CD4-positive, alpha-beta T cell (primary cell): Measurements from ENCODE around the gene PGRMC2. TPM values are rescaled to one million over a fixed set of nuclear protein-coding genes. Genes with fewer than 3 reads are reported as not detected.

Source experiments
- ATAC-seq: fragments of 200-7000 bp; cut with Tn5 transposase; one replicate; pipeline ENCODE4 v1.10.0; 2022; ENCODE audit warnings: mild to moderate bottlenecking; ENCODE audit not compliant: poor library complexity
- CTCF ChIA-PET: fragments of 350-600 bp; sonication (Branson Sonifier 250); formaldehyde crosslinking; loops from one replicate; lab custom pipeline; 2021; ENCODE audit warnings: antibody characterized with exemption, inconsistent platforms; lab: Charles Lee
- POLR2A ChIA-PET: fragments of 350-600 bp; sonication (Branson Sonifier 250); formaldehyde crosslinking; loops from one replicate; lab custom pipeline; 2021; ENCODE audit warnings: antibody characterized with exemption, inconsistent platforms; lab: Charles Lee
- DNase-seq, 14 experiments: peaks; one replicate each; pipeline ENCODE4 v3.0.0-alpha.2; 2013 to 2020; ENCODE audit warnings: mixed read lengths in 2 of 14
- H3K27ac ChIP-seq, 2 donors: one replicate each; pipeline versions ENCODE4 v1.5.1 to v1.7.0; 2013; ENCODE audit warnings: low read length in 2 of 2, low read depth in 1 of 2, mild to moderate bottlenecking in 1 of 2
- H3K27me3 ChIP-seq, 2 experiments: 1 replicate in 1 of 2; 2 replicates in 1 of 2; pipeline versions ENCODE4 v1.6.1 to v1.7.0; 2013; ENCODE audit warnings: low read length in 2 of 2, control low read depth in 1 of 2, mild to moderate bottlenecking in 1 of 2, moderate library complexity in 1 of 2; ENCODE audit not compliant: insufficient read depth in 2 of 2, control insufficient read depth in 1 of 2
- H3K36me3 ChIP-seq: one replicate; pipeline ENCODE4 v1.6.1; 2013; ENCODE audit warnings: low read length, control low read depth; ENCODE audit not compliant: insufficient read depth
- H3K4me1 ChIP-seq: one replicate; pipeline ENCODE4 v1.6.1; 2013; ENCODE audit warnings: low read length, control low read depth; ENCODE audit not compliant: insufficient read depth
- H3K4me3 ChIP-seq: one replicate; pipeline ENCODE4 v1.5.1; 2013; ENCODE audit warnings: mild to moderate bottlenecking, low read length, moderate library complexity
- H3K9me3 ChIP-seq, 2 experiments: 1 replicate in 1 of 2; 2 replicates in 1 of 2; pipeline versions ENCODE4 v1.6.1 to v1.7.0; 2013; ENCODE audit warnings: low read length in 2 of 2, mild to moderate bottlenecking in 2 of 2, control low read depth in 1 of 2, moderate library complexity in 1 of 2; ENCODE audit not compliant: control insufficient read depth in 1 of 2, insufficient read depth in 1 of 2
- H3K27ac Mint-ChIP-seq: one replicate; pipeline ENCODE4 v1.8.0; 2020; ENCODE audit warnings: mixed read lengths
- H3K27me3 Mint-ChIP-seq: one replicate; pipeline ENCODE4 v1.8.0; 2021; ENCODE audit warnings: mixed read lengths
- H3K36me3 Mint-ChIP-seq: one replicate; pipeline ENCODE4 v1.8.0; 2021; ENCODE audit warnings: low read depth, mixed read lengths
- H3K4me1 Mint-ChIP-seq: one replicate; pipeline ENCODE4 v1.8.0; 2021; ENCODE audit warnings: low read depth, mixed read lengths
- H3K4me3 Mint-ChIP-seq: one replicate; pipeline ENCODE4 v1.8.0; 2020; ENCODE audit warnings: mild to moderate bottlenecking, mixed read lengths
- H3K9me3 Mint-ChIP-seq: one replicate; pipeline ENCODE4 v1.8.0; 2020; ENCODE audit warnings: mixed read lengths
- intact Hi-C, 2 experiments: fragments of 100-400 bp; cut with DNase I in 1 of 2; cut with micrococcal nuclease in 1 of 2; formaldehyde crosslinking; loops; one replicate each; pipeline versions ENCODE4 v1.15.1 to v1.9.0; 2023 to 2025; cut with DNase I, micrococcal nuclease
- total RNA-seq, 174 experiments: library from RNA in 2 of 174; stranded (reverse) in 2 of 174; gene quantifications; one replicate each; pipeline ENCODE4 v1.2.3 and lab custom pipeline; 2021 to 2026
- TF ChIP-seq, protein P1 (sequence below): fragments of 200-600 bp; IDR thresholded peaks from one replicate; pipeline ENCODE4 v1.8.0; 2022; ENCODE audit warnings: antibody characterized with exemption, mild to moderate bottlenecking

PGRMC2 gene
- total RNA-seq, 2 experiments from 2014 or later: 92.8 to 99.9 TPM

- Mint-ChIP-seq H3K4me1 (no peaks in the 10 kb centered on the region), H3K36me3 (no peaks in the 10 kb centered on the region), H3K27me3 (no peaks in the 10 kb centered on the region), H3K9me3 (no peaks in the 10 kb centered on the region), H3K4me3 (no peak overlapping the region), H3K27ac (no peak overlapping the region)
- Histone ChIP-seq H3K27me3 (no peaks in the 10 kb centered on the region), H3K4me3 (no peak overlapping the region), H3K4me1 (no peaks in the 10 kb centered on the region), H3K36me3 (no peaks in the 10 kb centered on the region), H3K9me3 (no peaks in the 10 kb centered on the region), H3K27ac (no peak overlapping the region)
- peak in 2 of 14 experiments; percentile 7 to 13 for DNase-seq
- TF ChIP-seq, protein P1, sequence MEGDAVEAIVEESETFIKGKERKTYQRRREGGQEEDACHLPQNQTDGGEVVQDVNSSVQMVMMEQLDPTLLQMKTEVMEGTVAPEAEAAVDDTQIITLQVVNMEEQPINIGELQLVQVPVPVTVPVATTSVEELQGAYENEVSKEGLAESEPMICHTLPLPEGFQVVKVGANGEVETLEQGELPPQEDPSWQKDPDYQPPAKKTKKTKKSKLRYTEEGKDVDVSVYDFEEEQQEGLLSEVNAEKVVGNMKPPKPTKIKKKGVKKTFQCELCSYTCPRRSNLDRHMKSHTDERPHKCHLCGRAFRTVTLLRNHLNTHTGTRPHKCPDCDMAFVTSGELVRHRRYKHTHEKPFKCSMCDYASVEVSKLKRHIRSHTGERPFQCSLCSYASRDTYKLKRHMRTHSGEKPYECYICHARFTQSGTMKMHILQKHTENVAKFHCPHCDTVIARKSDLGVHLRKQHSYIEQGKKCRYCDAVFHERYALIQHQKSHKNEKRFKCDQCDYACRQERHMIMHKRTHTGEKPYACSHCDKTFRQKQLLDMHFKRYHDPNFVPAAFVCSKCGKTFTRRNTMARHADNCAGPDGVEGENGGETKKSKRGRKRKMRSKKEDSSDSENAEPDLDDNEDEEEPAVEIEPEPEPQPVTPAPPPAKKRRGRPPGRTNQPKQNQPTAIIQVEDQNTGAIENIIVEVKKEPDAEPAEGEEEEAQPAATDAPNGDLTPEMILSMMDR: peak; percentile 30
- intact Hi-C loops: no loop called here
- ATAC-seq: no peak
- POLR2A ChIA-PET: no interaction called here
- CTCF ChIA-PET: no interaction called here
Observed at GRCh38 chr4:128220286-128221235, 67.1 kb downstream of the PGRMC2 start.

Other genes starting within 250 kb of the PGRMC2 start
- gene LARP1B, start 226.5 kb downstream of the PGRMC2 start, total RNA-seq: 1 to 10 TPM; 8.4 to 8.9 TPM